Measurements from ENCODE around the gene C1orf74.

DNA sequence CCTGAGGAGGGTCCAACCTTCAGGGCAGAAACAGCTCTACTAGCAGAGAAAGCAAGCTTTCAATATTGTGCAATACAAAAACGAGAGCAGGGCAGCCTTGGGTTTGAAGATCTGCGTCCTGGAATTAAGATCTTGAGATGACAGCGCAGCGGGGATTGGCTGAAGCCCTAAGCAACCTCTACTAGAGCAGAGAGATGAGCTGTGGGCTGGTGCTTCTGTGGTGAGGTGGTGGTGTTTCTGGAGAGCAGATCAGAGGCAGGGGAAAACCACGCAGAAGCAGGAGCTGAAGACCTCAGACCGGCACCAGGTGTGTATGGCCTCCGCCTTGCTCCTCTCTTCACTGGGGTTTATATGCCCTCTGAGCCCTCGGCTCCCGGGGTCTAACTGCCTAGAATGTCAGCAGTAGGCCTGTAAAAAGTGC lies 16.0 kb downstream of the C1orf74 start:
- TF ChIP-seq, protein P1, sequence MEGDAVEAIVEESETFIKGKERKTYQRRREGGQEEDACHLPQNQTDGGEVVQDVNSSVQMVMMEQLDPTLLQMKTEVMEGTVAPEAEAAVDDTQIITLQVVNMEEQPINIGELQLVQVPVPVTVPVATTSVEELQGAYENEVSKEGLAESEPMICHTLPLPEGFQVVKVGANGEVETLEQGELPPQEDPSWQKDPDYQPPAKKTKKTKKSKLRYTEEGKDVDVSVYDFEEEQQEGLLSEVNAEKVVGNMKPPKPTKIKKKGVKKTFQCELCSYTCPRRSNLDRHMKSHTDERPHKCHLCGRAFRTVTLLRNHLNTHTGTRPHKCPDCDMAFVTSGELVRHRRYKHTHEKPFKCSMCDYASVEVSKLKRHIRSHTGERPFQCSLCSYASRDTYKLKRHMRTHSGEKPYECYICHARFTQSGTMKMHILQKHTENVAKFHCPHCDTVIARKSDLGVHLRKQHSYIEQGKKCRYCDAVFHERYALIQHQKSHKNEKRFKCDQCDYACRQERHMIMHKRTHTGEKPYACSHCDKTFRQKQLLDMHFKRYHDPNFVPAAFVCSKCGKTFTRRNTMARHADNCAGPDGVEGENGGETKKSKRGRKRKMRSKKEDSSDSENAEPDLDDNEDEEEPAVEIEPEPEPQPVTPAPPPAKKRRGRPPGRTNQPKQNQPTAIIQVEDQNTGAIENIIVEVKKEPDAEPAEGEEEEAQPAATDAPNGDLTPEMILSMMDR (IDR thresholded peaks at IDR 0.05), result no peak
- TF ChIP-seq POLR2A (IDR thresholded peaks at IDR 0.05), result no peak
